GM12878 (cell line): ENCODE measurements around the gene SNAPC4. TPM values are rescaled to one million over a fixed set of nuclear protein-coding genes. Genes with fewer than 3 reads are reported as not detected.

ENCODE experiments used
- ATAC-seq: fragments of 200-7000 bp; cut with Tn5 transposase; 3 replicates; pipeline ENCODE4 v1.9.1; 2020; ENCODE audit warnings: mild to moderate bottlenecking, moderate library complexity
- BruUV-seq: library from RNA; stranded (reverse); fragments of 400-500 nt; replicated peaks from 2 replicates; lab custom pipeline; 2021; lab: Mats Ljungman, UMichigan
- CTCF ChIA-PET: fragments of 300-600 bp; sonication (Branson Sonifier 250); formaldehyde crosslinking; extraction: SDS; loops from one replicate; lab custom pipeline; 2021; ENCODE audit warnings: inconsistent platforms; lab: Yijun Ruan, JAX
- POLR2A ChIA-PET: fragments of 350-600 bp; formaldehyde crosslinking; extraction: SDS; loops from one replicate; lab custom pipeline; 2021; ENCODE audit warnings: inconsistent platforms; lab: Charles Lee
- RAD21 ChIA-PET: fragments of 300-600 bp; sonication (Branson Sonifier 250); formaldehyde crosslinking; loops from one replicate; lab custom pipeline; 2023; ENCODE audit warnings: antibody characterized with exemption; ENCODE audit not compliant: unreplicated experiment; lab: Charles Lee
- SMC1A ChIA-PET: fragments of 300-600 bp; sonication (Branson Sonifier 250); formaldehyde crosslinking; loops from one replicate; lab custom pipeline; 2023; ENCODE audit not compliant: unreplicated experiment, uncharacterized antibody; lab: Charles Lee
- DNase-seq: peaks from one replicate; pipeline ENCODE4 v3.0.0-alpha.2; 2011; ENCODE audit warnings: low read depth, low spot score
- FAIRE-seq: peaks from 3 replicates; lab custom pipeline; 2011; peaks lifted over from hg19 to GRCh38; lab: Jason Lieb, UNC
- H2AFZ ChIP-seq: 2 replicates; pipeline ENCODE4 v1.6.0; 2011; ENCODE audit warnings: low read depth, low read length, control low read depth; ENCODE audit not compliant: control insufficient read depth
- H3K27ac ChIP-seq: 2 replicates; pipeline ENCODE4 v1.5.1; 2011; ENCODE audit warnings: control low read depth; ENCODE audit not compliant: control insufficient read depth, insufficient read depth
- H3K27me3 ChIP-seq, 2 experiments: replicated peaks in 1 of 2; 2 replicates each; pipeline versions ENCODE4 v1.6.0 to v1.6.1; 2011; ENCODE audit warnings: low read length in 1 of 2; ENCODE audit not compliant: control insufficient read depth in 2 of 2, insufficient read depth in 2 of 2
- H3K36me3 ChIP-seq, 2 experiments: 2 replicates each; pipeline ENCODE4 v1.5.1; 2011; ENCODE audit warnings: low read length in 1 of 2; ENCODE audit not compliant: control insufficient read depth in 2 of 2, insufficient read depth in 2 of 2
- H3K4me1 ChIP-seq: 2 replicates; pipeline ENCODE4 v1.6.1; 2011; ENCODE audit warnings: mild to moderate bottlenecking, low read length, moderate library complexity, mixed read lengths; ENCODE audit not compliant: control insufficient read depth, insufficient read depth
- H3K4me2 ChIP-seq: 2 replicates; pipeline ENCODE4 v1.6.0; 2011; ENCODE audit warnings: control low read depth; ENCODE audit not compliant: control insufficient read depth, insufficient read depth
- H3K4me3 ChIP-seq: fragments of 200-600 bp; sonication (generic); 2 replicates; pipeline ENCODE4 v1.5.1; 2016
- H3K79me2 ChIP-seq: 2 replicates; pipeline ENCODE4 v1.6.0; 2011; ENCODE audit warnings: low read length; ENCODE audit not compliant: control insufficient read depth, insufficient read depth
- H3K9ac ChIP-seq: 2 replicates; pipeline ENCODE4 v1.8.0; 2011; ENCODE audit warnings: low read length, control low read depth, mixed read lengths; ENCODE audit not compliant: control insufficient read depth, insufficient read depth
- H3K9me3 ChIP-seq: replicated peaks from 3 replicates; pipeline ENCODE4 v1.5.1; 2011; ENCODE audit warnings: mild to moderate bottlenecking, low read length; ENCODE audit not compliant: control insufficient read depth, insufficient read depth
- H4K20me1 ChIP-seq: 2 replicates; pipeline ENCODE4 v1.6.0; 2011; ENCODE audit not compliant: control insufficient read depth, insufficient read depth
- BCL11A ChIP-seq: IDR thresholded peaks from 2 replicates; pipeline ENCODE4 v1.6.1; 2011; ENCODE audit warnings: low read depth, low read length
- CBX5 ChIP-seq: sonication (generic); IDR thresholded peaks from 2 replicates; pipeline ENCODE4 v1.6.1; 2016; ENCODE audit warnings: low read depth, moderate library complexity, mild to moderate bottlenecking, inconsistent platforms
- E4F1 ChIP-seq: fragments of 450-650 bp; IDR thresholded peaks from 2 replicates; pipeline ENCODE4 v1.6.1; 2018; ENCODE audit warnings: borderline replicate concordance, mild to moderate bottlenecking; ENCODE audit not compliant: partially characterized antibody
- GATAD2B ChIP-seq: fragments of 450-650 bp; conservative IDR thresholded peaks from 2 replicates; pipeline ENCODE4 v1.6.1; 2017; ENCODE audit warnings: low read depth, mild to moderate bottlenecking, moderate library complexity
- HCFC1 ChIP-seq: fragments of 150-350 bp; IDR thresholded peaks from 2 replicates; pipeline ENCODE4 v1.6.1; 2014; ENCODE audit warnings: low read length
- KAT2A ChIP-seq: conservative IDR thresholded peaks from 2 replicates; pipeline ENCODE4 v1.6.1; 2011; ENCODE audit warnings: low read depth, low read length; ENCODE audit not compliant: control insufficient read depth
- KDM1A ChIP-seq: fragments of 200-600 bp; sonication (generic); IDR thresholded peaks from 2 replicates; pipeline ENCODE4 v1.6.1; 2016; ENCODE audit warnings: borderline replicate concordance
- MEF2B ChIP-seq: fragments of 450-650 bp; IDR thresholded peaks from 2 replicates; pipeline ENCODE4 v1.6.1; 2018; ENCODE audit warnings: mild to moderate bottlenecking, moderate library complexity; ENCODE audit not compliant: partially characterized antibody, poor library complexity, severe bottlenecking
- MTA3 ChIP-seq: IDR thresholded peaks from 2 replicates; pipeline ENCODE4 v1.6.1; 2012; ENCODE audit warnings: low read length, inconsistent platforms, borderline replicate concordance
- NFXL1 ChIP-seq: fragments of 450-650 bp; IDR thresholded peaks from 2 replicates; pipeline ENCODE4 v1.6.1; 2017; ENCODE audit warnings: antibody characterized with exemption, mild to moderate bottlenecking, borderline replicate concordance
- RAD51 ChIP-seq: fragments of 450-650 bp; IDR thresholded peaks from 2 replicates; pipeline ENCODE4 v1.6.1; 2016; ENCODE audit warnings: moderate library complexity, mild to moderate bottlenecking, inconsistent platforms
- SREBF2 ChIP-seq: IDR thresholded peaks from 2 replicates; pipeline ENCODE4 v1.6.1; 2012; ENCODE audit warnings: mild to moderate bottlenecking, low read length
- USF1 ChIP-seq: IDR thresholded peaks from 2 replicates; pipeline ENCODE4 v1.6.1; 2011; ENCODE audit warnings: borderline replicate concordance, low read depth, mild to moderate bottlenecking, moderate library complexity, mixed read lengths, low read length; ENCODE audit not compliant: insufficient read depth; ENCODE audit errors: extremely low read length
- WGBS: methylation state at CpG from one replicate; pipeline ENCODE4 v1.1.6; 2016; ENCODE audit warnings: low lambda C conversion rate; ENCODE audit not compliant: insufficient replicate concordance, insufficient coverage; ENCODE audit errors: missing lambda C conversion rate; 5-methylcytosine and 5-hydroxymethylcytosine counted together
- in situ Hi-C: fragments of 300-500 bp; cut with MboI; formaldehyde crosslinking; loops from 9 replicates; pipeline ENCODE4 v1.14.3; 2018; ENCODE audit warnings: mixed read lengths
- intact Hi-C: fragments of 100-400 bp; cut with micrococcal nuclease; formaldehyde crosslinking; loops from one replicate; pipeline ENCODE4 v1.14.2; 2022; ENCODE audit not compliant: unreplicated experiment
- polyA plus RNA-seq, 11 experiments: library from polyadenylated mRNA; depleted of rRNA in 4 of 11; unstranded in 6 of 11; stranded (reverse) in 5 of 11; fragments of >200 nt; fragmentation: Nextera tagmentation in 4 of 11; fragmentation: Illumina TruSeq in 1 of 11; extraction: Ambion mirVana in 4 of 11; extraction: Trizol in 1 of 11; gene quantifications; 1 replicate in 1 of 11; 2 replicates in 10 of 11; pipeline versions ENCODE4 v1.2.1 to v1.2.3, GENCODE V29; 2011 to 2016; ENCODE audit warnings: inconsistent platforms in 2 of 11, missing spikeins in 2 of 11, low read depth in 1 of 11
- total RNA-seq, 4 experiments: library from RNA; depleted of rRNA in 3 of 4; stranded (reverse); fragments of >200 nt in 3 of 4; fragmentation: Illumina TruSeq in 1 of 4; extraction: Trizol in 1 of 4; gene quantifications; 2 replicates each; pipeline versions ENCODE4 v1.2.1 to v1.2.3, GENCODE V29; 2013 to 2021

SNAPC4 gene
- total and polyA plus RNA-seq, 10 of the 15 experiments (the other 5 are each of a cell fraction or from before 2014, with no cell fraction given): 0.42 to 19.8 (median 7.0) TPM

DNA sequence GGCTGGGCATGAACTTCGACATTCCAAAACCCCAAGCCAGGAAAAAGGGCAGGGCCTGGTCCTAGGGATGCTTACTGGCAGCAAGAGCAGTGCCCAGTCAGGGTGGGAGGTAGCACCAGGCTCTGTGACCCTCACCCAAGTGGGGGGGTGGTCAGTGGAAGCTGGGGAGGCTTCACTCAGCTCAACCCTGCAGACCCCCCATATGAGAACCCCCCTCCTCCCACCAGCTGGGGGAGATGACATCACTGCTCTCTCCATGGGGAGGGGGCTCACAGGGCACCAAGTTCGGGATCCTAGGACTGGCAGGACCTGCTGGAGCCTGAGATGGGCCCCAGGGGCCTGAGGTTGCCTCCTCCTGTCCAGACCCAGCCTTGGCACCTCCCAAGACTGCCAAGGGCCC is 41.1 kb downstream of the SNAPC4 start:
- DNase-seq (no peak), ATAC-seq (no peak), FAIRE-seq (no peak)
- Histone ChIP-seq H3K9ac (no peak overlapping the region), H3K4me2 (no peak overlapping the region), H3K27me3 (no peaks in the 10 kb centered on the region), H4K20me1 (no peaks in the 10 kb centered on the region), H3K79me2 (no peaks in the 10 kb centered on the region), H3K27ac (no peak overlapping the region), H3K9me3 (no peaks in the 10 kb centered on the region; the same call in 2 of the 3 replicates), H3K4me1 (peaks cover 7% of the 10 kb centered on the region), H3K36me3 (no peaks in the 10 kb centered on the region), H2AFZ (no peak overlapping the region), H3K4me3 (no peak overlapping the region)
- SMC1A ChIA-PET: no interaction called here
- in situ Hi-C loops: no loop called here
- RAD21 ChIA-PET: no interaction called here
- intact Hi-C loops: no loop called here
- POLR2A ChIA-PET: no interaction called here
- TF ChIP-seq MTA3 (no peak), RAD51 (no peak), USF1 (no peak)
- no TSS peak for BruUV-seq
- CTCF ChIA-PET: no interaction called here
- WGBS: 67% methylated on average over 2 of the region's 2 CpGs

DNA sequence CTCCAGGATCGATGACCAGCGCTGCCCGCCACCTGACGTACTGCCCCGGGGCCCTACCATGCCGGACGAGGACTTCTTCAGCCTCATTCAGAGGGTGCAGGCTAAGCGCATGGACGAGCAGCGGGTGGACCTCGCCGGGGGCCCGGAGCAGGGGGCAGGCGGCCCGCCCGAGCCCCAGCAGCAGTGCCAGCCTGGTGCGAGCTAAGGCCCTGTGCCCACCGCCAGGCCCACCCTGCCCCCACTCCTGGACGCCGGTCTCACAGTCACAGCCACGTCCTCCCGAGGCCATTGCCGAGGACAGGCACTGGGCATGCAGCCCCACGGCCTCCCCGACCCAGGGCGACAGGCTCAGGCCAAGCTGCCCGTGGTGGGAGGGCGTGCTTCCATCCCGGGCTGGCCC is 42.0 kb downstream of the SNAPC4 start:
- FAIRE-seq (no peak), DNase-seq (no peak), ATAC-seq (no peak)
- H3K9me3 ChIP-seq: no peaks in the 10 kb centered on the region
- no peaks in the 10 kb centered on the region for H4K20me1 ChIP-seq
- ChIA-PET CTCF (no interaction called here), SMC1A (no interaction called here), POLR2A (no interaction called here), RAD21 (no interaction called here)
- no peak overlapping the region for H3K27ac ChIP-seq
- H3K4me2 ChIP-seq: no peak overlapping the region
- H3K4me3 ChIP-seq: no peak overlapping the region
- peaks cover 5% of the 10 kb centered on the region; the same call in 1 of the 2 replicates for H3K4me1 ChIP-seq
- BruUV-seq: no TSS peak
- H2AFZ ChIP-seq: no peak overlapping the region
- H3K79me2 ChIP-seq: no peaks in the 10 kb centered on the region
- WGBS: 68% methylated on average over 28 of the region's 29 CpGs
- intact Hi-C loops (no loop called here), in situ Hi-C loops (no loop called here)
- no peak overlapping the region for H3K9ac ChIP-seq
- H3K36me3 ChIP-seq: no peaks in the 10 kb centered on the region
- no peaks in the 10 kb centered on the region for H3K27me3 ChIP-seq
- TF ChIP-seq BCL11A (no peak), RAD51 (no peak), CBX5 (no peak), GATAD2B (no peak), HCFC1 (no peak), SREBF2 (no peak), E4F1 (no peak), KAT2A (no peak), KDM1A (no peak), MEF2B (no peak), NFXL1 (no peak)
